Stimulated activated CD4-positive, alpha-beta T cell treated with anti-CD3 and anti-CD28 coated beads, Interleukin-15, amount 100 ng/mL, for 48 hours (primary cell): ENCODE data around the gene PACSIN1.

Experiments used
- DNase-seq, 2 donors: peaks; one replicate each; pipeline ENCODE4 v3.0.0-alpha.2; 2020; ENCODE audit warnings: low read depth in 2 of 2

The PACSIN1 gene

GRCh38 chr6:34527751-34528670, 62.1 kb downstream of the PACSIN1 start:
- no peak for DNase-seq

- DNase-seq, result no peak
Measured at GRCh38 chr6:34528996-34529664, 63.3 kb downstream of the PACSIN1 start.

- no peak for DNase-seq
Measured at GRCh38 chr6:34529665-34530327, 63.9 kb downstream of the PACSIN1 start.

- DNase-seq, result no peak
Measured at GRCh38 chr6:34530753-34531365, 65.0 kb downstream of the PACSIN1 start.

GRCh38 chr6:34531580-34532201, 65.8 kb downstream of the PACSIN1 start:
- peak in 1 of 2 donors; percentile 7 for DNase-seq

- DNase-seq, result no peak
Measured at GRCh38 chr6:34532230-34532629, 66.4 kb downstream of the PACSIN1 start.

- no peak for DNase-seq
Measured at GRCh38 chr6:34534146-34534545, 68.3 kb downstream of the PACSIN1 start.

- DNase-seq, result no peak
Measured at GRCh38 chr6:34534656-34535055, 68.8 kb downstream of the PACSIN1 start.

GRCh38 chr6:34535199-34535598, 69.3 kb downstream of the PACSIN1 start:
- no peak for DNase-seq

GRCh38 chr6:34535646-34536045, 69.8 kb downstream of the PACSIN1 start:
- DNase-seq, result no peak

GRCh38 chr6:34536251-34536958, 70.5 kb downstream of the PACSIN1 start:
- no peak for DNase-seq

- DNase-seq, result no peak
Measured at GRCh38 chr6:34536959-34537848, 71.3 kb downstream of the PACSIN1 start.

GRCh38 chr6:34537922-34538550, 72.2 kb downstream of the PACSIN1 start:
- no peak for DNase-seq

- DNase-seq, result no peak
Measured at GRCh38 chr6:34538581-34538980, 72.7 kb downstream of the PACSIN1 start.

GRCh38 chr6:34539181-34539580, 73.3 kb downstream of the PACSIN1 start:
- no peak for DNase-seq

- DNase-seq, result no peak
Measured at GRCh38 chr6:34540222-34540621, 74.3 kb downstream of the PACSIN1 start.

- no peak for DNase-seq
Measured at GRCh38 chr6:34540841-34541240, 75.0 kb downstream of the PACSIN1 start.

- no peak for DNase-seq
Measured at GRCh38 chr6:34543421-34543820, 77.5 kb downstream of the PACSIN1 start.

- no peak for DNase-seq
Measured at GRCh38 chr6:34544052-34544604, 78.3 kb downstream of the PACSIN1 start.
